GM18520 (cell line): ENCODE results near the gene ABTB2.

Experiments
- ATAC-seq: cut with Tn5 transposase; IDR thresholded peaks from one replicate; pipeline ENCODE4 v1.9.1; 2021; ENCODE audit not compliant: unreplicated experiment

Gene ABTB2

GRCh38 chr11:34155057-34155756 is 202.6 kb downstream of the ABTB2 start:
- ATAC-seq: no peak

GRCh38 chr11:34154059-34154875 is 203.5 kb downstream of the ABTB2 start:
- no peak for ATAC-seq

- ATAC-seq: no peak
Observed at GRCh38 chr11:34151916-34152845, 205.6 kb downstream of the ABTB2 start.

- no peak for ATAC-seq
Observed at GRCh38 chr11:34151166-34151565, 206.6 kb downstream of the ABTB2 start.

DNA sequence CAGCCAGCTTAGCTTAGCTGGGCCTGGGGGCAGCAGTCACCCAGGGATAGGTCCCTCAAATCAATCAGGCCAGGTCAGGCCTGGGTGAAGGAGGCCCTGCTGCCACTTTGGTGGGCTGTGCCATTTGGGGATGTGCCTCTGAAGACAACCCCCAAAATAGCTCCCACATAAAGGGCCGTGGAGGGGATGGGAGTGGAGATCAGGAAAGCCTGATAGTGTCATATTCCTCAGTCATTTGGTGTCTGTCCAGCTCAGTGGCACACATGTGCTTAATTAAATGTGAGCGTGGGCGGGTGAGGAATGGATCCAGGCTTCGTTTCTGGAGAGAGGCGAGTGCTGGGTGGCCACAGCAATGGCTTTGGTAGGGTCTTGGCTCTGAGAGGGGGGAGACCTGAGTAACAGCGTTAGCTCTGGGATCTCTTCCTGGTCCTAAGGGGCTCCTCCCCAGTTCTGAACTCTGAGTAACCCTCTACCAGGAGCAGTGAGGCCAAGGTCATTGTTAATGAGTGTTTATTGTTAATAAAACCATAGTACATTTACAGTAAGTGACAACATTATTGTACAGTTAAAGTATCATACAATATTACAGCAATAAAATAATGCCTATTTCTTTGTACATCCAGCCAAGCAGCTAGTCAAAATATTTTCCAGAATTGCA is 207.2 kb downstream of the ABTB2 start:
- no peak for ATAC-seq

GRCh38 chr11:34149786-34150185 is 208.0 kb downstream of the ABTB2 start:
- ATAC-seq: no peak

- ATAC-seq: no peak
Observed at GRCh38 chr11:34149274-34149673, 208.5 kb downstream of the ABTB2 start.

- ATAC-seq: no peak
Observed at GRCh38 chr11:34148504-34149165, 209.2 kb downstream of the ABTB2 start.

GRCh38 chr11:34147581-34147980 is 210.2 kb downstream of the ABTB2 start:
- ATAC-seq: no peak

GRCh38 chr11:34146866-34147265 is 210.9 kb downstream of the ABTB2 start:
- no peak for ATAC-seq

DNA sequence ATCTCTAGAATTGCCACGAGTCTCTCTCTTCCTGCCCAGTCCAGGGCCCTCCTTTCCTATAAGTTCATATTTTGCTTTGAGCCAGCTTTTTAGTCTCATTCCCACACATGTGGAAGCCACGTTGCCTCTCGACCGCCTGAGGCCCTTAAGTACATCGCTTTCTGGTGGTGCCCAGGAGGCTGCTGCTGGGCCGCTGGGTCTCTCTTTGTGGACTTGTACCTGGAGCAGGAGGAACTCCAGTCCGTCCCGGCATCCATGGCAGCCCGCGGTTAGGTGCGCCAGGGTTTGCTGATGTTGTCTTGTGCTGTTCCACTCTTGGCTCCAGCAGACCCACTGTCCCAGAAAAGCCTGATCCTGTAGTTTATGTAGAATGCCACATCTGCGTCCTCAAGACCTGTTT is 211.4 kb downstream of the ABTB2 start:
- ATAC-seq: no peak

DNA sequence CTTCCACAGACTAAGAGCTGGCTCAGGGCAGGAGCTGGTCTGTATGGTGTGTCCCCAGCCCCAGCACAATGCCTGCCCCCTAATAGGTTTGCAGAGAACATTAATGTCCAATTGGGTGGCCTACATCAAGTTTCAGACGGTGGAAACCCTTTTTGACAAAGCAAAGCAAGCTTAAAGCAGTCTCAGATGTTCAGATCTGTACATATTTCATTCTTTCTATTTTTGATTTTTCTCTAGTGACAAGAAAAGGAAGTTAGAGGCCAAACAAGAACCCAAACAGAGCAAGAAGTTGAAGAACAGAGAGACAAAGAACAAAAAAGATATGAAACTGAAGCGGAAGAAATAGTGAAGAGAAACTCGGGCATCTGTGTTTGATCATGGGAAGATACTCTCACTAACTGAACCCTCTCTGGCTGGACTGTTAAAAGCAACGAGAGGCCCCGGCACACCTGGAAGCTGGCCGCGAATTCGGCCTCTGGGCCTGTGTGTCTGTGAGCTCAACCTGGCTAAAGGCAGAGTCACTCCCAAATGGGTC is 211.9 kb downstream of the ABTB2 start:
- ATAC-seq: no peak

- ATAC-seq: no peak
Observed at GRCh38 chr11:34145073-34145472, 212.7 kb downstream of the ABTB2 start.

GRCh38 chr11:34143048-34143447 is 214.8 kb downstream of the ABTB2 start:
- ATAC-seq: no peak

DNA sequence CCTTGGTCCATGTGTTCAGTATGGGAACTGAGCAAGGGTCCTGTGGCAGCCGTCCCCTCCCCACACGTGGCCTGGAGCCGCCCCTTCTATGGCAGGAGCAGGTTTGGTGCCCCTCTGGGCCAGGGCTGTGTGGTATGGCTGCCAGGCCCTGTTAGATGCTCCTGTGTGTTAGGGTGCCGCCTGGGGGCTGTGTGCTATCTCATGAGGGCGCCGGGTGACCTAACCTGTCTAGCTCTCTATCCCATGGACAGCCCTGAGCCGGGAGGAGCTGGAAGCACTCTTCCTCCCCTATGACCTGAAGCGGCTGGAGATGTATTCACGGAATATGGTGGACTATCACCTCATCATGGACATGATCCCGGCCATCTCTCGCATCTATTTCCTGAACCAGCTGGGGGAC is 217.7 kb downstream of the ABTB2 start:
- no peak for ATAC-seq

- no peak for ATAC-seq
Observed at GRCh38 chr11:34139346-34139745, 218.5 kb downstream of the ABTB2 start.

- no peak for ATAC-seq
Observed at GRCh38 chr11:34136420-34136819, 221.4 kb downstream of the ABTB2 start.

- no peak for ATAC-seq
Observed at GRCh38 chr11:34135439-34135838, 222.4 kb downstream of the ABTB2 start.

GRCh38 chr11:34134765-34135164 is 223.0 kb downstream of the ABTB2 start:
- no peak for ATAC-seq
